ENCODE data around the gene STAMBP.
"Not testable (repeated sequence)": the region's sequence is repeated elsewhere in the genome, so short reads cannot be mapped to it uniquely, and the experiment has no call there.

Gene STAMBP

DNA sequence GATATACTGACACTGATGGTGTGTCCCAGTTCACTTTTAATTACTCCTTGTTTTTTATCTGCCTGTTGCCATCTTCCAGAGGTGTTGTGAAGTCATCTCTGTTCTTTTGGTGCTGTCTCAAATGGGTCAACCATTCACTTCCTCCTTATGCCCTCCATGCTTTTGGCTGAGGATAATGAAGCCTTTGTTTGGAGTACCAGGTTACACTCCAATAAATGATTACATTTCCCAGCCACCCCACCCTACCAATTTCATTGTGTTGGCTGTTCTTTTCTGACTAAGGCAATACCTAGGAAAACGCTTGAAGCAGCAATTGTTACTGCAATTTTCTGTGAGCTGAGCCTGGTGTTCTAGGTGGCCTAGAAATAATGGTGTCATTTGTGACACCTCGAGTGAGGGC lies 34.2 kb downstream of the STAMBP start:
- peaks cover 58% of the 10 kb centered on the region for H3K36me3 ChIP-seq (ENCODE audit: control insufficient read depth, low read depth, low read length)
- no peaks in the 10 kb centered on the region for H3K9me3 ChIP-seq (ENCODE audit: control insufficient read depth, low read depth, low read length)
- H3K9ac ChIP-seq (ENCODE audit: low read length) = no peak overlapping the region
- H3K27me3 ChIP-seq (ENCODE audit: control insufficient read depth, insufficient read depth, low read length) = no peaks in the 10 kb centered on the region
- no peaks in the 10 kb centered on the region for H3K4me1 ChIP-seq (ENCODE audit: control insufficient read depth, low read depth, low read length)
- no peak overlapping the region for H3K27ac ChIP-seq (ENCODE audit: low read length)
- no peak overlapping the region for H3K4me3 ChIP-seq (ENCODE audit: low read length)

DNA sequence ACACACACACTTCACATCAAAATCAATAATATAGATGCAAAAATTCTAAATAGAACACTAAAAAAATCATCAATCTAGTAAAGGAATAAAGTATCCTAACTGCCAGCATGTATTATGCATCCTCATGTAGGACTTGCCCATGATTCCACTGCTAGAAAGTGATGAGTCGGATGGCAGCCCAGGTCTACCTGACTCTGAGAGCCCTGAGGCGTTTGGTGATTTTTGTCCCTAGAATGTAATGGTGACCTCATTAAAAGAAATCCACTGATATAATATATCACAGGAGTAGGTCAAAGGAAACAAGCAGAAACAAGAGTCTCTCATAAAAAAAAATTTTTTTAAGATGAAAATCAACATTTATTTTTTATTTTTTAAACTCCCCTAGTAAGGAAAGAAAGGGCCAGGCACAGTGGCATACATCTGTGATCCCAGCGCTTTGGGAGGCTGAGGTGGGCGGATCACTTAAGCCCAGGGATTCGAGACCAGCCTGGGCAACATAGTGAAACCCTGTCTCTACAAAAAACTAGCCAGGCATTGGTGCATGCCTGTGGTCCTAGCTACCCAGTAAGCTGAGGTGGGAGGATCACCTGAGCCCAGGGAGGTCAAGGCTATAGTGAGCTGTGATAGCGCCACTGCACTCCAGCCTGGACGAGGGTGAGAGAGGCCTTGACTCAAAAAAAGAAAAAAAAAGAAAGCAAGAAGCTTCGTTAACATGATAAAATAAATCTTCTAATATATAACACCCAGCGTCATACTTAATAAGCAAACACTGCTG lies 39.6 kb downstream of the STAMBP start:
- Histone ChIP-seq H3K36me3 (ENCODE audit: control insufficient read depth, low read depth, low read length) (peaks cover 25% of the 10 kb centered on the region), H3K4me3 (ENCODE audit: low read length) (no peak overlapping the region), H3K27me3 (ENCODE audit: control insufficient read depth, insufficient read depth, low read length) (no peaks in the 10 kb centered on the region), H3K9ac (ENCODE audit: low read length) (no peak overlapping the region), H3K27ac (ENCODE audit: low read length) (no peak overlapping the region), H3K9me3 (ENCODE audit: control insufficient read depth, low read depth, low read length) (no peaks in the 10 kb centered on the region), H3K4me1 (ENCODE audit: control insufficient read depth, low read depth, low read length) (no peaks in the 10 kb centered on the region)

DNA sequence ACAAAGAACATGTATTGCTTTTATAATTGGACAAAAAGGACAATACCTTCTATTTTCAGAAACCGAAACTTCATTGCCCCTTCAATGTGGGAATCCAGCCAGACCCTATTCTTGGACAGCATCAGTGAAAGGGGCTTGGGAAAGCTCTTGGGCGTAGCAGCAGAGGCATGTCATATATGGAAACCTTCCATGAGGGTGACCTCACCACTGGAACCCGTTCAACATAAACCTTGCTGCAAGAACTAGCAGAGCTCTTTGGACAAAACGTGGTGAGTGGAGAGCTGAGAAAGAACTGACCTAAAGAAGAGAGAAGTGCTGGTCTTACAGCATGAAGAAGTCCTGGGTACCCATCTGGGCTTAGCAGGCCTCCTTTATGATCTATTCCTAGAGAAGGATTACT lies 41.3 kb downstream of the STAMBP start:
- no peak overlapping the region for H3K27ac ChIP-seq (ENCODE audit: low read length)
- H3K9me3 ChIP-seq (ENCODE audit: control insufficient read depth, low read depth, low read length) = no peaks in the 10 kb centered on the region
- H3K4me3 ChIP-seq (ENCODE audit: low read length) = no peak overlapping the region
- no peaks in the 10 kb centered on the region for H3K27me3 ChIP-seq (ENCODE audit: control insufficient read depth, insufficient read depth, low read length)
- H3K36me3 ChIP-seq (ENCODE audit: control insufficient read depth, low read depth, low read length) = peaks cover 10% of the 10 kb centered on the region
- no peaks in the 10 kb centered on the region for H3K4me1 ChIP-seq (ENCODE audit: control insufficient read depth, low read depth, low read length)
- H3K9ac ChIP-seq (ENCODE audit: low read length) = no peak overlapping the region

- no peak overlapping the region for H3K27ac ChIP-seq (ENCODE audit: low read length)
- no peaks in the 10 kb centered on the region for H3K9me3 ChIP-seq (ENCODE audit: control insufficient read depth, low read depth, low read length)
- H3K4me1 ChIP-seq (ENCODE audit: control insufficient read depth, low read depth, low read length) = no peaks in the 10 kb centered on the region
- no peaks in the 10 kb centered on the region for H3K36me3 ChIP-seq (ENCODE audit: control insufficient read depth, low read depth, low read length)
- no peaks in the 10 kb centered on the region for H3K27me3 ChIP-seq (ENCODE audit: control insufficient read depth, insufficient read depth, low read length)
- no peak overlapping the region for H3K4me3 ChIP-seq (ENCODE audit: low read length)
- H3K9ac ChIP-seq (ENCODE audit: low read length) = no peak overlapping the region
Observed at GRCh38 chr2:73877071-73877802, 48.5 kb downstream of the STAMBP start.

- not testable (repeated sequence) for H3K4me1 ChIP-seq (ENCODE audit: control insufficient read depth, low read depth, low read length); H3K4me3 ChIP-seq (ENCODE audit: low read length)
Observed at GRCh38 chr2:73877984-73878383, 49.2 kb downstream of the STAMBP start.

GRCh38 chr2:73885406-73885805 lies 56.6 kb downstream of the STAMBP start:
- Histone ChIP-seq H3K4me3 (ENCODE audit: low read length) (no peak overlapping the region), H3K4me1 (ENCODE audit: control insufficient read depth, low read depth, low read length) (no peaks in the 10 kb centered on the region), H3K27ac (ENCODE audit: low read length) (no peak overlapping the region), H3K9ac (ENCODE audit: low read length) (no peak overlapping the region), H3K27me3 (ENCODE audit: control insufficient read depth, insufficient read depth, low read length) (no peaks in the 10 kb centered on the region), H3K36me3 (ENCODE audit: control insufficient read depth, low read depth, low read length) (no peaks in the 10 kb centered on the region), H3K9me3 (ENCODE audit: control insufficient read depth, low read depth, low read length) (no peaks in the 10 kb centered on the region)

More at GRCh38 chr2:73877984-73878383, 49.2 kb downstream of the STAMBP start:
- not testable (repeated sequence) for H3K27me3 ChIP-seq (ENCODE audit: control insufficient read depth, insufficient read depth, low read length); H3K9me3 ChIP-seq (ENCODE audit: control insufficient read depth, low read depth, low read length); H3K9ac ChIP-seq (ENCODE audit: low read length); H3K36me3 ChIP-seq (ENCODE audit: control insufficient read depth, low read depth, low read length); H3K27ac ChIP-seq (ENCODE audit: low read length)

DNA sequence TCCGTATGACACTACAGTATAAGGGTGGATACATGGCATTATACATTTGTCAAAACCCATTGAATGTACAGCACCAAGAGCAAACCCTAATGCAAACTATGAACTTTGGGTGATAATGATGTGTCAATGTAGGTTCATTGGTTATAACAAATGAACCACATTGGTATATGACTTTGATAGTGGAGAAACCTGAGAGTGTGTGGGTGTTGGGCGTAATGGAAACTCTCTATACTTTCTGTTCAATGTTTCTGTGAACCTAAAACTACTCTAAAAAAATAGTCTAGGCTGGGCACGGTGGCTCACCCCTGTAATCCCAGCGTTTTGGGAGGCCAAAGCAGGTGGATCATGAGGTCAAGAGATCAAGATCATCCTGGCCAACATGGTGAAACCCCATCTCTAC lies 57.6 kb downstream of the STAMBP start:
- Histone ChIP-seq H3K4me3 (ENCODE audit: low read length) (no peak overlapping the region), H3K4me1 (ENCODE audit: control insufficient read depth, low read depth, low read length) (no peaks in the 10 kb centered on the region), H3K36me3 (ENCODE audit: control insufficient read depth, low read depth, low read length) (no peaks in the 10 kb centered on the region), H3K27ac (ENCODE audit: low read length) (no peak overlapping the region), H3K9ac (ENCODE audit: low read length) (no peak overlapping the region), H3K27me3 (ENCODE audit: control insufficient read depth, insufficient read depth, low read length) (no peaks in the 10 kb centered on the region), H3K9me3 (ENCODE audit: control insufficient read depth, low read depth, low read length) (no peaks in the 10 kb centered on the region)

- not testable (repeated sequence) for H3K4me1 ChIP-seq (ENCODE audit: control insufficient read depth, low read depth, low read length); H3K9me3 ChIP-seq (ENCODE audit: control insufficient read depth, low read depth, low read length); H3K4me3 ChIP-seq (ENCODE audit: low read length); H3K36me3 ChIP-seq (ENCODE audit: control insufficient read depth, low read depth, low read length); H3K27me3 ChIP-seq (ENCODE audit: control insufficient read depth, insufficient read depth, low read length); H3K9ac ChIP-seq (ENCODE audit: low read length); H3K27ac ChIP-seq (ENCODE audit: low read length)
Observed at GRCh38 chr2:73887596-73888353, 59.0 kb downstream of the STAMBP start.

DNA sequence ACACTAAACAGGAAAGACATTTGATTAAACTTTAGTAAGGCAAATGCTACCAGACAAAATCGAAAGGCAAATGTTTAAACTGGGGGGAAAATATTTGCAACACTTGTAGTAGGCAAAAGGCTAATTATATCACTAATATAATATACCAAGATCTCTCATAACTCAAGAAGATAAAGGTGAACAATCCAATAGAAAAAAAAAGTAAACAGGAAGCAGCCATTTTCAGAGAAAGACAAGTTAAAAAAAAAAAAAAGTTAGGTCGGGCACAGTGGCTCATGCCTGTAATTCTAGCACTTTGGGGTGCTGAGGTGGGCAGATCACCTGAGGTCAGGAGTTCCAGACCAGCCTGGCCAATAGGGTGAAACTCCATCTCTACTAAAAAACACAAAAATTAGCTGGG lies 59.6 kb downstream of the STAMBP start:
- Histone ChIP-seq H3K4me3 (ENCODE audit: low read length) (no peak overlapping the region), H3K9me3 (ENCODE audit: control insufficient read depth, low read depth, low read length) (no peaks in the 10 kb centered on the region), H3K27me3 (ENCODE audit: control insufficient read depth, insufficient read depth, low read length) (no peaks in the 10 kb centered on the region), H3K27ac (ENCODE audit: low read length) (no peak overlapping the region), H3K4me1 (ENCODE audit: control insufficient read depth, low read depth, low read length) (no peaks in the 10 kb centered on the region), H3K36me3 (ENCODE audit: control insufficient read depth, low read depth, low read length) (no peaks in the 10 kb centered on the region), H3K9ac (ENCODE audit: low read length) (no peak overlapping the region)

DNA sequence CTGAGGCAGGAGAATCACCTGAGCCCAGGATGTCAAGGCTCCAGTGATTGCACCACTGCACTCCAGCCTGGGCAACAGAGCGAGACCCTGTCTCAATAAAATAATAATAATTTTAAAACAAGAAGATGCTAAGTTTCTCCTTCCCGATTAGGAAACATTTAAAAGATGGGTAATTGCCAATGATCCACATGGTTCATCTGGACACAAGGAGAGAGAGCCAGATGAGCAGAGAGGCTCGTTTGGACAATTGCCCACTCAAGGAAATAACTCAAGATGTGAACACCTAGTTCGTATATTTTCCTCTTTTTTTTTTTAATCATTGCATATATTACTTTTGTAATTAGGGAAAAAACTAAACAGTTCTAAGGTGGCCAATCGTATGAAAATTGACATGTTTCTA lies 60.4 kb downstream of the STAMBP start:
- Histone ChIP-seq H3K36me3 (ENCODE audit: control insufficient read depth, low read depth, low read length) (no peaks in the 10 kb centered on the region), H3K9me3 (ENCODE audit: control insufficient read depth, low read depth, low read length) (no peaks in the 10 kb centered on the region), H3K27me3 (ENCODE audit: control insufficient read depth, insufficient read depth, low read length) (no peaks in the 10 kb centered on the region), H3K9ac (ENCODE audit: low read length) (no peak overlapping the region), H3K4me3 (ENCODE audit: low read length) (no peak overlapping the region), H3K4me1 (ENCODE audit: control insufficient read depth, low read depth, low read length) (no peaks in the 10 kb centered on the region), H3K27ac (ENCODE audit: low read length) (no peak overlapping the region)

DNA sequence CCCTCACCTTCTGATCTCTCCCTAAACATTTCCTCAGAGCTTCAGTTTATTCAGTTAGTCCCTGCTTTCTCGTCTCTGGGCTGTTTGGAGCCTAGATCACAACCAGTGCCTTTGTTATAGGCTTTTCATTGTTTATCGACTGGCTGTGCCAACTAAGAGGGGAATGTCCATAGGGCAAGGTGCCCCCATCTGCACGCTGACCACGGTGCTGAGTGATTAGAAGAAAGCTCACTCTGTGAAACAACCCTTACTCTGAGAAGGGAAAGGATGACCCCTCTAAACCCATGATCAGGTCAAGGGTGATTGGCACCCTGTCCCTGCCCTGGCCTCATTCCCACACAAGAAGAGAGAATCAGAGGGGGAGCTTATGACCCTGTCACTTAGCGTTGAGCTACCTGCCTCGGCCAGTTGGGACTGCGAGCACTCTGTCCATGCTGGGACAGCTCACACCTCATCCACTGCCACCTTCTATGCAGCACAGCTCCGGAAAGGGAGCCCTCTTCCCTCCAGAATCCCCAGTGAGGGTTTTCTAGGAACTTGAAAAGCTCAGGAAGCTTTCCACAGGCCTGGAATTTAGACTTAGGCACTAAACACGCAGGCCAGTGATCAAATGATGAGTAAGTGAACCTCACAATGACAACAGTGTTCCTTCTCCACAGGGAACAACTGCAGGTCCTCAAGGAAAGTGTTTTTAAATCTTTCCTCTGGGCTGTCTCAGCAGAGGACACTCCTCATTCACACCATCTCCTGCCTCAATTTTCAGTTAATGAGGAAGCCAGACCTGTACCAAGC lies 61.7 kb downstream of the STAMBP start:
- H3K4me1 ChIP-seq (ENCODE audit: control insufficient read depth, low read depth, low read length) = no peaks in the 10 kb centered on the region
- H3K27me3 ChIP-seq (ENCODE audit: control insufficient read depth, insufficient read depth, low read length) = no peaks in the 10 kb centered on the region
- H3K9me3 ChIP-seq (ENCODE audit: control insufficient read depth, low read depth, low read length) = no peaks in the 10 kb centered on the region
- no peaks in the 10 kb centered on the region for H3K36me3 ChIP-seq (ENCODE audit: control insufficient read depth, low read depth, low read length)
- no peak overlapping the region for H3K27ac ChIP-seq (ENCODE audit: low read length)
- H3K9ac ChIP-seq (ENCODE audit: low read length) = no peak overlapping the region
- H3K4me3 ChIP-seq (ENCODE audit: low read length) = no peak overlapping the region
